Right lobe of liver (tissue), 4 donors: ENCODE data around the gene RNF168.
"Not testable (repeated sequence)": the region's sequence is repeated elsewhere in the genome, so short reads cannot be mapped to it uniquely, and the experiment has no call there.

Experiments
- POLR2A ChIP-seq: fragments of 450-650 bp; IDR thresholded peaks from one replicate; pipeline ENCODE4 v1.6.1; 2017; ENCODE audit warnings: antibody characterized with exemption, mild to moderate bottlenecking
- TF ChIP-seq, protein P1 (sequence below), 4 donors: fragments of 200-600 bp in 3 of 4; fragments of 450-650 bp in 1 of 4; IDR thresholded peaks; one replicate each; pipeline versions ENCODE4 v1.5.1 to v1.8.0; 2016 to 2022; ENCODE audit warnings: antibody characterized with exemption in 4 of 4, mild to moderate bottlenecking in 2 of 4
- donor health status: DM: no; HTN: no; CAD: no.
- donor health status: DM: no; HTN: no; CAD: no.
- donor health status: DM: no; HTN: yes; CAD: no.

DNA sequence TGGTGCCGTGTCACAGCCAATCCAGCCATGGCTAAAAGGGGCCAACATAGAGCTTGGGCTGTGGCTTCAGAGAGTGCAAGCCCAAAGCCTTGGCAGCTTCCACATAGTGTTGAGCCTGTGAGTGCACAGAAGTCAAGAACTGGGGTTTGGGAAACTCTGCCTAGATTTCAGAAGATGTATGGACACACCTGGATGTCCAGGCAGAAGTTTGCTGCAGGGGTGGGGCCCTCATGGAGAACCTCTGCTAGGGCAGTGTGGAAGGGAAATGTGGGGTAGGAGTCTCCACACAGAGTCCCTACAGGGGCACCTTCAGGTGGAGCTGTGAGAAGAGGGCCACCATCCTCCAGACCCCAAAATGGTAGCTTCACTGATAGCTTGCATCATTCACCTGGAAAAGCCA, 45.7 kb upstream of the RNF168 start:
- TF ChIP-seq, protein P1, sequence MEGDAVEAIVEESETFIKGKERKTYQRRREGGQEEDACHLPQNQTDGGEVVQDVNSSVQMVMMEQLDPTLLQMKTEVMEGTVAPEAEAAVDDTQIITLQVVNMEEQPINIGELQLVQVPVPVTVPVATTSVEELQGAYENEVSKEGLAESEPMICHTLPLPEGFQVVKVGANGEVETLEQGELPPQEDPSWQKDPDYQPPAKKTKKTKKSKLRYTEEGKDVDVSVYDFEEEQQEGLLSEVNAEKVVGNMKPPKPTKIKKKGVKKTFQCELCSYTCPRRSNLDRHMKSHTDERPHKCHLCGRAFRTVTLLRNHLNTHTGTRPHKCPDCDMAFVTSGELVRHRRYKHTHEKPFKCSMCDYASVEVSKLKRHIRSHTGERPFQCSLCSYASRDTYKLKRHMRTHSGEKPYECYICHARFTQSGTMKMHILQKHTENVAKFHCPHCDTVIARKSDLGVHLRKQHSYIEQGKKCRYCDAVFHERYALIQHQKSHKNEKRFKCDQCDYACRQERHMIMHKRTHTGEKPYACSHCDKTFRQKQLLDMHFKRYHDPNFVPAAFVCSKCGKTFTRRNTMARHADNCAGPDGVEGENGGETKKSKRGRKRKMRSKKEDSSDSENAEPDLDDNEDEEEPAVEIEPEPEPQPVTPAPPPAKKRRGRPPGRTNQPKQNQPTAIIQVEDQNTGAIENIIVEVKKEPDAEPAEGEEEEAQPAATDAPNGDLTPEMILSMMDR (IDR thresholded peaks at IDR 0.05): not testable (repeated sequence)
- TF ChIP-seq POLR2A: not testable (repeated sequence)
